GM21723 (cell line): Measurements from ENCODE around the gene DGLUCY.
"Not testable (repeated sequence)": the region's sequence is repeated elsewhere in the genome, so short reads cannot be mapped to it uniquely, and the experiment has no call there.

Experiments used
- ATAC-seq: cut with Tn5 transposase; IDR thresholded peaks from one replicate; pipeline ENCODE4 v1.9.1; 2021; ENCODE audit warnings: mild to moderate bottlenecking, moderate library complexity; ENCODE audit not compliant: unreplicated experiment

Gene DGLUCY

DNA sequence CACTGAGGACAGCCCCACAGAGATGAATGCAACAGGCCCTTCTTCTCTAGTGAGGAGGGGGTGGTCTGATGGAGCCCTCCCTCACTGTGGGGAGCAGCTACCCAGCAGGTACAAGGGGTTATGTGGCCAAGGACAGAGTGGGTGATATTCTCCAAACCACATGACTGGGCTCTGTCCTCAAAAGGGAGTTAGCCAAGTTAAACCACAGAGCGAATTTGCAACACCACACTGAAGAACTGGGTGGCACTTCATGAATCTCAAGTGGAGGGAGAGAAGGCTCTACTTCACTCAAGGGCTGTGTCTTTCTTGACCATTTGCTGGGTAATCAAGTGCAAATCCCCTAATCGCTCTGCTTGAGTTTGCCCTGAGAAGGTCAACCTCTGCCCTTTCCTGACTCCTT, 118.2 kb downstream of the DGLUCY start:
- ATAC-seq: no peak

DNA sequence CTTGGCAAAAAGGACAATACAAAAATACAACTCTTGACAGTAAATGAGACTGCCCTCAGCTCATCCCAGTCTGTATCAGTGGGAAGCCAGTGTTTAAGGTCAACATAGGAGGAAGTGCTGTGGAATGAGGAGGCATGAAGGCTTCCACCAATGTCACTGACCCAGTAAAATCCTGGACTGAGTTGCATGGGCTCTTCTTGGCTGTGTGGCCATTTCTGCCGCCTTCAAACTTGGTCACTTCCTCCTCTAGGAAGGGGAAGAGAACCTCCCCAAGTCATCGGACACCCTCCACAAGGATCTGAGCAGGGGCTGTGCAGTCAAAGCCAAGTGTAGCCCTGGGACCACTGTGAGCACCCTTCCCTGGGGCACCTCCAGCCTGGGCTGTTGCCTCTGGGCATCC, 118.7 kb downstream of the DGLUCY start:
- no peak for ATAC-seq

DNA sequence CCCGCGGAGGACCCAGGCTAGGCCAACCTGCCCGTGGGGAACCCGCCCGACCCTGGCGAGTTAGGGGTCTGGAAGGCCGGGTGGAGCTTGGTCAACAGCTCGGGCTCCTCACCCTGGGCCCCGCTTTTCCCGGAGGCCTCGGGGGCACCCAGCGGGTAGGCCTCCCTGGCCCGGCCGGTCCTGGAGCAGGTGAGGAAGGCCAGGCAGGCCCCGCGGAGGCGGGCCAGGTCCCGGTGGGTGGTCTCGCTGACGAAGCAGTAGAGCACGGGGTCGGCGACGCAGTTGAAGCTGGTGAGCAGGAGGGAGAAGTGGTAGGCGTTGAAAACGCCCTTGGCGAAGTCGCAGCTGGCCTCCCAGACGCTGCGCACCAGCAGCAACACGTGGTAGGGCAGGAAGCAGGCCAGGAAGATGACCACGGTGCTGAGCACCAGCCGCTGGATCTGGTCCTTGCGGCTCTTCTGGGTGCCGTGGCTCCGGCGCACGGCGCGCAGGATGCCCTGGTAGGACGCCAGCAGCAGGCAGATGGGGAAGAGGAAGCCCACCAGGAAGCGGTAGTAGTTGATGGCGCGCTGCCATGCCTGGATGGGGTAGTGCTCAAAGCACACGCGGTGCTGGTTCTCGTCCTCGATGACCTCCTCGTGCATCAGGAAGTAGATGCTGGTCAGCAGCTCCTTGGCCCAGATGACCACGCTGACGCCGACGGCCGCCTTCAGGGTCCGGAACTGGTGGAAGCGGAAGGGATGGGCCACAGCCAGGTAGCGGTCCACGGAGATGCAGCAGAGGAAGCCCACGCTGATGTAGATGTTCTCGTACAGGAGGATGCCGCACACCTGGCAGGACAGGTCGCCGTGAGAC, 120.3 kb downstream of the DGLUCY start:
- ATAC-seq: no peak

DNA sequence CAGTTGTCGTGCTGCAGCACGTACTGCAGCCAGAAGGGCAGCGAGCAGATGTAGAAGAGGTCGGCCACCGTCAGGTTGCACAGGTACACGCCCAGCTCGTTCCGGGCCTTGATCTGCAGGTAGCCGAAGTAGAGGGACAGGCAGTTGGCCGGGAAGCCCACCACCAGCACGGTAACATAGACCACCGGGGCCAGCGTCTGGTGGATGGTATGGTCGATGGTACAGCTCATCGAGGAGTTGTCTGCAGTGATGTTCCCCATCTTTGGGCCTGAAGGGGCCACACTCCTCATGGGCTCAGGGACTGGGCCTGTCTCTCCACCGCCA, 120.9 kb downstream of the DGLUCY start:
- no peak for ATAC-seq

DNA sequence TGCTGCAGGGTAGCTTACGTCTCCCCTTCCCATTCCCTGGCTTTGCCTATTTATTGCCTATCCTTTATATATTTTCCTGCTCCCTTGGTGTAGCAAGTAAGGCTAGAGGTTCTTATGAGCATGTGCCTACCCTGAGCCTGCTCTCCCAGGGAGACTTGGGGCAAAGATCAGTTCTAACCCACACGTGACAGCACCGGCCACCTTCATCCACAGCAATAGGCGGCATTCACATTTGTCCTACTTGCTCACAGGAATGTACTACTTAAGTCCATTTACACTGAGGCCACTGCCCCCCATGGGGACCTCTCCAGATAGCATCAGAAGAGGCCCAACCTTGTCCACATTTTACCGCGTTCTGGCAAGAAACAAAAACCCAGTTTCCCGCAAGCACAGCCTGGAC, 122.0 kb downstream of the DGLUCY start:
- ATAC-seq: no peak

DNA sequence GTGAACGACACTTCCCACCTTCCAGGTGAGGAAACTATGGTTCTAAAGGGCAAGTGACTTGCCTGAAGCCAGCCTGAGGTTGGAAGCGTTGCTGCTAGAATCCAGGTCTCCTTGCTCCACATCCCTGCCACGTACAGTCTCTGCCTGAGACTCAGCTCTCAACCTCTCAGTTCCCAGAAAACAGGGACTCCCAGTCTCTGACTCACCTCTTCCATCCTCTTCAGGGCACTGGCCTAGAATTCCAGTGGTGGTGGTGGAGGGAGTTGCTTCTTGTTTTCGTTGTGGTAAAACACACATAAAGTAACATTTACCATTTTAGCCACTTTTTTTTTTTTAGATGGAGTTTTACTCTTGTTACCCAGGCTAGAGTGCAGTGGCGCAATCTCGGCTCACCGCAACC, 123.3 kb downstream of the DGLUCY start:
- no peak for ATAC-seq

DNA sequence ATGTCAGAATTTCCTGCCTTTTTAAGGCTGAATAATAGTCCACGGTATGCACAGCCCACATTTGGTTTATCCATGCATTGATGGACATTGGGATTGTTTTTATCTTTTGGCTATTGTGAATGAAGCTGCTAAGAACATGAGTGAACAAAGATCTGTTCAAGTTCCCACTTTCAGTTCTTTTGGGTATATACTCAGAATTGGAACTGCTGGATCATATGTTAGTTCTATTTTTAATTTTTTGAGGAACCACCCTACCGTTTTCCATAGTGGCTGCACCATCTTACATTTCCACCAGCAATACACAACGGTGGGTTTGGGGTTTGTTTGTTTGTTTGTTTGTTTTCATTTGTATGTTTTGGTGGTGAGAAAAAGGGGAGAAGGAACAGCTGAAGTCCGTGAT, 124.2 kb downstream of the DGLUCY start:
- ATAC-seq: no peak

DNA sequence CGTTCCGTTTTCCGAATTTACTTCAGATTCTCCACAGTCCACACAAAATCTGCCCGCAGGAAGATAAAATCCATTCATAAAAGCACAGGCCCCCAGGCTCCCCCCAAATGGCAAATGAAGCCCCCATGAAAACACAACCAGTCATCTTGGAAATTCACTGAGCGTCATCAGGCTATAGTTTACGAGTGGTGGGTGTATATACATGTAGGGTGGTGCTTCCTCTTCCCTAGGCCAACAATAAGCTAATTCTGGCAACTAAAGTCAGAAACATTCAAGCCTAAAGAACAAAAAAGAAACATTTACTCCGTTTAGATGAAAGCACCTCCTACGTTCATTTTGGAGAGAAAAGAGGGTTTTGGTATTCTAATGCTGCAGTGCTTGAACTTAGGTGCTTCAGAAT, 124.8 kb downstream of the DGLUCY start:
- ATAC-seq: no peak

DNA sequence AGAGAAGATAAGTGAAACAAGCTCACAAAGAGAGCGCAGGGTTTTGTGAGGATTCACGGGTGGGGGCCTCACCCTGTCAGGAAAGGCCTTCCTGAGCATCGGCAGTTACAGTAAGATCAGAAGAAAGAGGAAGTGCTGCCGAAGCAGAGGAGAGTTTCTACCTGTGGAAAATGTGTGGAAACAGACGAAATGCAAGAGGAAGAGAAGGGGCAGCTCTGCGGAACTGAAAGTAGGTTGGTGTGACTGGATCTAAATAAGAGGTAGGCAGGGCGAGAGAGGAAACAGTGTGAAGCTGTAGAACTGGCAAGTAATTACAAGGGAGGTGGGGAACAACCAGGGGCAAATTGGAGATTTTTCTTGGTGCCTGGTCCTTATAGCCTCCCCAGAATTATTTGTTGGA, 128.0 kb downstream of the DGLUCY start:
- peak; percentile 64 for ATAC-seq

DNA sequence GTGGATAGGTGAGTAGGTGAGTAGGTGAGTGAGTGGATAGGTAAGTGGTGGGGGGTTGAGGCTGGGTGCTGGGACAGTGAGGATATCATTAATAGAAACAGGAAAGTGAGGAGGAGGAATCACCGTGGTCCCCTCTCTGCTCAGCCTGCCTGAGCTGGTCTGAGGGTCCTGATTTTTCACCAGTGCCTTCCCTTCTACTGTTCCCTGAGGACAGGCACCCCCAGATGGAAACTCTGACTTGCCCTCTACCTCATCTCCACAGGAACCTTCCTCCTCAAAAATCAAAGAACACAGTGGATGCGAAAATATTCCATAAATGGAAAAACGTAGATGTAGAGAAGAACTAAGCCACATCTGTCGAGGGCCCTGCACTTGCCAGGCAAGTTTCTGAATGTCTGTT, 128.8 kb downstream of the DGLUCY start:
- no peak for ATAC-seq

DNA sequence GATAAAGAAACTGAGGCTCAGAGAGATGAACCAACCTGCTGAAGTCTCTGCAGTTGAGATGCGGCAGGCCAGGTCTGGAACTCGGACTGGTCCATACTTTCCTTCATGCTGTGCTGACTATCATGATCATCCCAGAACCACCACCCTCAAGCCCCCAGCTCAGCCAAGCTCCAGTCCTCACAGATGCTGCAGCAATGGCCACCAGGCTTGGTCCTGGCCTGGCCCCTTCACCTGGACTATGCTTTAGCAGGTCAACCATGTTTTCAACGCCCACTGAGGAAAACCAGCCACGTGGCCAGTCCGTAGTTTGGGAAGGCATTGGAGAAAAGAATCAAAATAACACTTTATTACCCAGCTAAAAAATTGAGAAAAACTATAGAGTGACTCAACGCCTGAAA, 129.2 kb downstream of the DGLUCY start:
- peak; percentile 8 for ATAC-seq

DNA sequence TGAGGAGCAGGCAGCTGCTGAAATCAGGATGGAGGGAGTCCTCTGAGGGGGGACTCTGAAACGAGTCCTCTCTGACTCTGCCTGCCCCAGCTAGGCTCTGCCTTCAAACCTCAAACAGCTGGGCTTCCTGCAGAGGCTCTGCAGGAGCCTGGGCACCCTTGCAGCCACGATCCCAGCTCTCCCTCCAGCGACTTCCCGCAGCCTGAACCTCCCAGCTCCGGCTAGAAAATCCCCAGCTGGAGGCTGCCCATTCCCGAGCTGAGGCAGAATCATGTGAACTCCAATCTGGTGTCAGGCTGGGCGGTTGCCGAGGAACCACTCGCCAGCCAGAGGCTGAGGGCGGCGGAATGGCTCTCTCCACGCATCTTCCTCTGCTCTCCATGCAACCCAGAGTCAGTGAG, 130.6 kb downstream of the DGLUCY start, which contains the start of gene GPR68:
Gene GPR68 (minus strand): TSS at position 204 of the 401 bp plus-strand sequence. CDS start 9,654 bp downstream, outside the sequence.
- ATAC-seq: no peak

DNA sequence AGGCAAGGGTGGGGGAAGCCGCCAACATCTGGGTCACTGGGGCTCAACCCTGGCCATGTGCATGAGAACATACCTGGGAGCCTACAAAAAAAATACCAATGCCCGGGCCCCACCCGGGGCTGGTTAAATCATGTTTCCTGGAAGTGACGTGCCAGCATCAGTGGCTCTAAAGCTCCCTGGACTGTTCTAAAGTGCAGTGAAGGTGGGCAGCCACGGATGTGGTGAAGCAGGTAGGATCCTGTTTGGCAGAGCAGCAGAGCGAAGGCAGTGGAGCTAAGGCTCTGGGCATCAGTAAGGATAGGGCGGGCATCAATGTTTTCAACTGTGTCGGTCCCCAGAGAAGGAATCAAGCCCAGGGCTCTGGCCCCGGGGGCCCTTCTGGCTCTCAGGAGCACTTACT, 131.2 kb downstream of the DGLUCY start:
- ATAC-seq: no peak

DNA sequence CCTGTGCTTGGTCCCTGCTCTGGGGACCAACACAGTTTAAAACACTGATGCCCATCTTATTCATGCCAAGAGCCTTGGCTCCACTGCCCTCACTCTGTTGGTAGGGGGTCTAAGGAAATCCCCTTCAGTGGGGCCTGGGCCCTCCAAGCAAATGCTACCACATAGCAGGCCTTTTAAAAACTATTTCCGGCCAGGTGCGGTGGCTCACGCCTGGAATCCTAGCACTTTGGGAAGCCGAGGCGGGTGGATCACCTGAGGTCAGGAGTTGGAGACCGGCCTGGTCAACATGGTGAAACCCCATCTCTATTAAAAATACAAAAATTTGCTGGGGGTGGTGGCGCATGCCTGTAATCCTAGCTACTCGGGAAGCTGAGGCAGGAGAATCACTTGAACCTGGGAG, 131.7 kb downstream of the DGLUCY start:
- not testable (repeated sequence) for ATAC-seq

DNA sequence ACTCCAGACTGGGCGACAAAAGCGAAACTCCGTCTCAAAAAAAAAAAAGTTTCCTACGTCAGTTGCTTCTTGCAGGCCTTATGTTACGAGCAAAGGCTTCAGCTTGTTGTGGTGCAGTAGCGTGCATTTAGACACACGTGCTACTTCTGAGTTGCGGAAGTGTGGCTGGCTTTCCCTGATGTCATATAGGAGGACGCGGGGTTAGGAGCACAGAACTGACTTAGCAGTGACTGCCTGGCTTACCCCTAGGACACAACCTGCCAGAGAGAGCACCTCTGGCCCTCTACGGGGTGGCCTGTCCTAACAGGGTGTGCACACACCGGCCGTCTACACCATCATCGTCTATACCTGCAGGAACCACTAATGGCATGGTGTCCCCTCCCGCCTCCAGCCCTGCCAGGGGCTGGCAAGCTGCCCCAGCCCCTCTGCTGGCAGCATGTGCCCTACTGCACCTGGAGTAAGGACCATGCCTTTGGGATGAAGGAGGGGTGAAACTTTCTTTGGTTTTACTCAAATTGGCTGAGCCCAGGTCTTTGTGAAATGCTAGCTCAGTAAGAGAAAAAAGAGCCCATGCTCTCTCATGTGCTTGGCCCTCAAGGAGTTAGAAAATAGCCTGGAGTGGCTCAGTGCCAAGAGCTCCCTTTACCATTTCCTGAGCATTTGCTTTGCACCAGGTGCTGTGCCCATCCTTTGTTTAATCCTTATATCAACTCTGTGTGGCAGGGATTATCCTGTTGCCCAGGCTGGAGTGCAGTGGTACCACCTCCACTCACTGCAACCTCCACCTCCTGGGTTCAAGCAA, 132.4 kb downstream of the DGLUCY start:
- ATAC-seq: no peak

DNA sequence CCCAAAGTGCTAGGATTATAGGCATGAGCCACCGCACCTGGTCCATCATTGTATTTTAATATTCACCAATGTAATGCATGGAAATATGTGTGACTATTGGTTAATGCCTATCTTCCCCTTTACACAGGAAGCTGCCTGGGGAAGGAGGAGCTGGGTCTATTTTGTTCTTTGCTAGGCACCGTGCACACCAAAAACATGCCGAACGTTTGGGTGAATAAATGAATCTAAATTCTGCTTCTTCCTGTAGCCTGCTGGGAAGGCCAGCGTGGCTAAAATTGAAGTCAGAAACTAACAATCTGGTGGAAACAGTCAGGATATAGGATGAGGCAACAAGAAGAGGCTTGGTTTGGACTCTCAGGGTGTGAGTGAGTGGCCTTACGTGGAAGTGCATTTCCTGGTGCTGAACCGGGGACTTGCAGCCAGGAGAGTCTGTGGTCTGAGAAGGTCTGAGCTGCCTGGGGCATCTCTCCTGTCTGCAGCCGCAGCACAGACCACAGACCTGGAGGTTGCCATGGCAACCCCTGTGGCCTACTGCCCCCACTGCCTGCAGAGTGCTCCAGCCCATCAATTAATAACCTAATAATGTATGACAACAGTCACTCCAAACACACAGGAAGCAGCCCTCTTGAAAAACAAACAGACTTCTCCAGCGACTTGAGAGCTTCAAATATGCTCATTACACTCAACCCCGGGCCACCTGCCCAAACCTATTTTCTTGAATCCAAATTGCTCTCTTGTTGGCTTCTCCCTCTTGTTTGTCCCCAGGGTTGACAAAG, 136.2 kb downstream of the DGLUCY start:
- ATAC-seq: peak; percentile 77

DNA sequence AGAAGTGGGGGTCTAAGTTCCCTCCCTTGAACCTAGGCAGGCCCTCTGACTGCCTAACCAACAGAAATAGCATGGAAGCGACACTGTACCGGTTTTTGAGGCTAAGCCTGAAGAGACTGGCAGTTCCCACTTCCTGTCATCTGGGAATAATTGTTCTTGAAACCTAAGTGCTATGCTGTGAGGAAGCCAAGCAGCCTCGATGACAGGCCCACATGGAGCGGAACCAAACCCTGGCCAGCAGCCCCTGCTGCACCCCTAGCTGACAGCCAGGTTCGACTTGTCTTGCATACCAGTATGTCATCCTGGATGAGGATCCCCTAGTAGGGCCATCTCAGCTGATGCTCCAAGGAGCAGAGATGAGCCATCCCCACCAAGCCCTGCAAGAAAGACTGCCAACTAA, 137.0 kb downstream of the DGLUCY start:
- ATAC-seq: no peak

DNA sequence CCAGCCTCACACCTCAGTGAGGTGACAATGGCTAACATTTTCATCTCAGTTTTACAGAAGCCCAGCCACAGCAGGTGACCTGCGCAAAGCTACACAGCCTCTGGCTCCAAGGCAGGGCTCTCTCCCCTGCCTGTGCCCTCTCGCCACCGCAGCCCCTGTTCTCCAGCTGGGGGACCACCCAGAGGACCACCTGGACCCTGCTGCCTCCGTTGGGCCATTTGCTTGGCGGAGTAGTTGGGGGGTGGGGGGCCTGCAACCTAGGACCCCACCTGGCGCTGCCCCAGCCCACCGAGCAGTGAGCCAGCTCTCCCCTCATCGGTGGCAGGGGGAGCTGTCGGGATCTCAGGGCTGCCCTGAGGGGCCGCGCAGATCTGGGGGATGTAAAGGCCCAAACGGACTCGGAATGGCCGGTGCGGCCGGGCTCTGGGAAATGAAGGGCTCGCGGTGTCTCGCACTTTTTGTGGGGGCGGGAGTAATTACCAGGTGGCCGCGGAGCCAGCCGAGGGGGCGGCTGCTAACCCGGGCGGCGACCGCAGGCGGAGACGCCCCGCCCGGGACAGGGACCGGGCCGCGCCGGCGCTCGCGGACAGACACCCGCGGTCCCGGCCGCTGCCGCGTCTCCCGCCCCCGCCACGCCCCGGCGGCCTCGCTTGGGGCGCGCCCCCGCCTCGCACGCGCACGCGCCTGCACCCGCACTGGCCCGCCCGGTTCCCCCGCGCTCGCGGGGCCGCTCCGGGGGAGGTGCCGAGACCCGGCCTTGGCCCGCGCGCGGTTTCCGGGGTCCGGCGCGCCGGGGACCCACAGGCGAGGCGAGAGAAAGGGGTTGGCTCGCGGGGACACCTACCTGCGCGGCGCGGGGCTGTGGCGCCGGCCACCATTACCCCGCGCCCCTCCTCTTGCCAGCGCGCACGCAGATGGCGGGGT, 139.3 kb downstream of the DGLUCY start:
- ATAC-seq: no peak

DNA sequence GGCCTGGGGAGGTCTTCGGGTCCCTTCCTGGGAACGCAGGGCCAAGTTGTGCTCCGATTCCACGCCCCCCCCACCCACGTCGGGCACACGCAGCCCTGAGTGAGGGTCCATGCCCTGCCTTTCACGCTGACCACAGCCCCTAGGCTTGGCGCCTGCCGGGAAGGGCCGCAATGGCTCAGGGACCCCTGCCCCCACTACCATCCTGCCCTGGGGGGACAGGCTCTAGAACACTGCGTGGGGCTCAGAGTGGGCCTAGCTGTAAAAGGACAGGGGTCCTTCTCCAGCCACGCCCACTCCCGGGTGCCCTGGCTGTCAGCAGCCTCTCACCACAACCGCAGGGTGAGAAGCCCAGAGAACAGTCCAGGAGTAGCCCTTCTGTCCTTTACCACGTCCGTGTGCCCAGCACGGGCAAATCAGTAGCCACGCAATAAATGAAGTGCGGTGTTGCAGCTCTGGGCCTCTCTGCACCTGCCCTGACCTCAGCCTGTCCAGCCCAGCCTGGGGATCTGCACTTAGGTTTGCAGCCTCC, 140.0 kb downstream of the DGLUCY start:
- ATAC-seq: no peak

DNA sequence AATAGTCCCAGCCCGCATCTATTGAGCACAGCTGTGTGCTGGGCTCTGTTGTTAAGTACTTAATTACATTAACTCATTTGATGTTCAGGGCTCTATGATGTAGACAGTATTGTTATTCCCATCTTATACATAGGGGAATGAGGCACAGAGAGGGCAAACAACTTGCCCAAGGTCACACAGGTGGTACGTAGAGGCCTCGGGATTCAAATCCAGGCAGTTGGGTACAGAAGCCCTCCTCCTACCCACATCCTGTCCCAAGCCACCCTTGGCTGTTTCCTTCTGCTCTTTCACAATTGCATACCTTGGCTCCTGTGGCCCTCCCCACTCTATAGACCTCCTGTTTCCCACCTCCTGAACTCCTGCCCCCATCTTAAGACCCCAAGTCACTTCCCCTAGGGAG, 140.6 kb downstream of the DGLUCY start:
- ATAC-seq: no peak
